ENCODE data around the gene FSTL4. TPM values are rescaled to one million over a fixed set of nuclear protein-coding genes. Genes with fewer than 3 reads are reported as not detected.

The FSTL4 gene
- total and polyA plus RNA-seq, 2 experiments from 2014 or later: 1.4 to 2.8 TPM

GRCh38 chr5:133438487-133438886, 173.9 kb downstream of the FSTL4 start:
- Mint-ChIP-seq H3K4me1 (peaks cover 8% of the 10 kb centered on the region; the same call in 2 of the 3 replicates), H3K36me3 (ENCODE audit: low read depth) (no peaks in the 10 kb centered on the region), H3K27ac (no peak overlapping the region), H3K27me3 (ENCODE audit: insufficient read depth, low read depth, poor library complexity) (peaks cover 11% of the 10 kb centered on the region), H3K4me3 (no peak overlapping the region), H3K9me3 (no peaks in the 10 kb centered on the region)
- ATAC-seq (no peak), DNase-seq (ENCODE audit: low spot score) (no peak)
- Histone ChIP-seq H3K9me2 (ENCODE audit: insufficient read depth) (no peaks in the 10 kb centered on the region), H3K4me1 (ENCODE audit: insufficient read depth) (no peaks in the 10 kb centered on the region; the same call in 1 of the 2 replicates), H3F3A (replicated peaks; ENCODE audit: low read depth) (no peaks in the 10 kb centered on the region), H3K79me2 (replicated peaks; ENCODE audit: insufficient read depth) (no peaks in the 10 kb centered on the region), H3K36me3 (ENCODE audit: insufficient read depth) (no peaks in the 10 kb centered on the region), H2AFZ (no peak overlapping the region), H3K27me3 (ENCODE audit: insufficient read depth) (no peaks in the 10 kb centered on the region), H3K4me3 (no peak overlapping the region), H3K27ac (ENCODE audit: low read depth) (no peak overlapping the region), H4K20me1 (replicated peaks; ENCODE audit: insufficient read depth) (no peaks in the 10 kb centered on the region), H3K4me2 (no peak overlapping the region)
- TF ChIP-seq EZH2 (IDR thresholded peaks at IDR 0.05; ENCODE audit: low read depth, unreplicated experiment): no peak
- no peak for TF ChIP-seq REST (IDR thresholded peaks at IDR 0.05; ENCODE audit: unreplicated experiment)
- TF ChIP-seq EZH2phosphoT487 (IDR thresholded peaks at IDR 0.05; ENCODE audit: unreplicated experiment): no peak
- no peak for TF ChIP-seq POLR2AphosphoS5 (IDR thresholded peaks at IDR 0.05; ENCODE audit: low read depth)
- TF ChIP-seq, protein P1, sequence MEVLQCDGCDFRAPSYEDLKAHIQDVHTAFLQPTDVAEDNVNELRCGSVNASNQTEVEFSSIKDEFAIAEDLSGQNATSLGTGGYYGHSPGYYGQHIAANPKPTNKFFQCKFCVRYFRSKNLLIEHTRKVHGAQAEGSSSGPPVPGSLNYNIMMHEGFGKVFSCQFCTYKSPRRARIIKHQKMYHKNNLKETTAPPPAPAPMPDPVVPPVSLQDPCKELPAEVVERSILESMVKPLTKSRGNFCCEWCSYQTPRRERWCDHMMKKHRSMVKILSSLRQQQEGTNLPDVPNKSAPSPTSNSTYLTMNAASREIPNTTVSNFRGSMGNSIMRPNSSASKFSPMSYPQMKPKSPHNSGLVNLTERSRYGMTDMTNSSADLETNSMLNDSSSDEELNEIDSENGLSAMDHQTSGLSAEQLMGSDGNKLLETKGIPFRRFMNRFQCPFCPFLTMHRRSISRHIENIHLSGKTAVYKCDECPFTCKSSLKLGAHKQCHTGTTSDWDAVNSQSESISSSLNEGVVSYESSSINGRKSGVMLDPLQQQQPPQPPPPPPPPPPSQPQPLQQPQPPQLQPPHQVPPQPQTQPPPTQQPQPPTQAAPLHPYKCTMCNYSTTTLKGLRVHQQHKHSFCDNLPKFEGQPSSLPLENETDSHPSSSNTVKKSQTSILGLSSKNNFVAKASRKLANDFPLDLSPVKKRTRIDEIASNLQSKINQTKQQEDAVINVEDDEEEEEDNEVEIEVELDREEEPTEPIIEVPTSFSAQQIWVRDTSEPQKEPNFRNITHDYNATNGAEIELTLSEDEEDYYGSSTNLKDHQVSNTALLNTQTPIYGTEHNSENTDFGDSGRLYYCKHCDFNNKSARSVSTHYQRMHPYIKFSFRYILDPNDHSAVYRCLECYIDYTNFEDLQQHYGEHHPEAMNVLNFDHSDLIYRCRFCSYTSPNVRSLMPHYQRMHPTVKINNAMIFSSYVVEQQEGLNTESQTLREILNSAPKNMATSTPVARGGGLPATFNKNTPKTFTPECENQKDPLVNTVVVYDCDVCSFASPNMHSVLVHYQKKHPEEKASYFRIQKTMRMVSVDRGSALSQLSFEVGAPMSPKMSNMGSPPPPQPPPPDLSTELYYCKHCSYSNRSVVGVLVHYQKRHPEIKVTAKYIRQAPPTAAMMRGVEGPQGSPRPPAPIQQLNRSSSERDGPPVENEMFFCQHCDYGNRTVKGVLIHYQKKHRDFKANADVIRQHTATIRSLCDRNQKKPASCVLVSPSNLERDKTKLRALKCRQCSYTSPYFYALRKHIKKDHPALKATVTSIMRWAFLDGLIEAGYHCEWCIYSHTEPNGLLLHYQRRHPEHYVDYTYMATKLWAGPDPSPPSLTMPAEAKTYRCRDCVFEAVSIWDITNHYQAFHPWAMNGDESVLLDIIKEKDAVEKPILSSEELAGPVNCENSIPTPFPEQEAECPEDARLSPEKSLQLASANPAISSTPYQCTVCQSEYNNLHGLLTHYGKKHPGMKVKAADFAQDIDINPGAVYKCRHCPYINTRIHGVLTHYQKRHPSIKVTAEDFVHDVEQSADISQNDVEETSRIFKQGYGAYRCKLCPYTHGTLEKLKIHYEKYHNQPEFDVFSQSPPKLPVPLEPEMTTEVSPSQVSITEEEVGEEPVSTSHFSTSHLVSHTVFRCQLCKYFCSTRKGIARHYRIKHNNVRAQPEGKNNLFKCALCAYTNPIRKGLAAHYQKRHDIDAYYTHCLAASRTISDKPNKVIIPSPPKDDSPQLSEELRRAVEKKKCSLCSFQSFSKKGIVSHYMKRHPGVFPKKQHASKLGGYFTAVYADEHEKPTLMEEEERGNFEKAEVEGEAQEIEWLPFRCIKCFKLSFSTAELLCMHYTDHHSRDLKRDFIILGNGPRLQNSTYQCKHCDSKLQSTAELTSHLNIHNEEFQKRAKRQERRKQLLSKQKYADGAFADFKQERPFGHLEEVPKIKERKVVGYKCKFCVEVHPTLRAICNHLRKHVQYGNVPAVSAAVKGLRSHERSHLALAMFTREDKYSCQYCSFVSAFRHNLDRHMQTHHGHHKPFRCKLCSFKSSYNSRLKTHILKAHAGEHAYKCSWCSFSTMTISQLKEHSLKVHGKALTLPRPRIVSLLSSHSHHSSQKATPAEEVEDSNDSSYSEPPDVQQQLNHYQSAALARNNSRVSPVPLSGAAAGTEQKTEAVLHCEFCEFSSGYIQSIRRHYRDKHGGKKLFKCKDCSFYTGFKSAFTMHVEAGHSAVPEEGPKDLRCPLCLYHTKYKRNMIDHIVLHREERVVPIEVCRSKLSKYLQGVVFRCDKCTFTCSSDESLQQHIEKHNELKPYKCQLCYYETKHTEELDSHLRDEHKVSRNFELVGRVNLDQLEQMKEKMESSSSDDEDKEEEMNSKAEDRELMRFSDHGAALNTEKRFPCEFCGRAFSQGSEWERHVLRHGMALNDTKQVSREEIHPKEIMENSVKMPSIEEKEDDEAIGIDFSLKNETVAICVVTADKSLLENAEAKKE (CRISPR knock-in tag; IDR thresholded peaks at IDR 0.05): no peak
